Activated naive CD4-positive, alpha-beta T cell treated with Interleukin-2 at 50 U/mL for 16 hours (primary cell): ENCODE data around the gene R3HDM2.

ENCODE experiments used
- DNase-seq: peaks from one replicate; pipeline ENCODE4 v3.0.0-alpha.2; 2020

Gene R3HDM2

GRCh38 chr12:57260366-57260765 lies 170.5 kb downstream of the R3HDM2 start:
- DNase-seq = no peak

- DNase-seq = no peak
Measured at GRCh38 chr12:57258977-57259970, 171.6 kb downstream of the R3HDM2 start.

- no peak for DNase-seq
Measured at GRCh38 chr12:57255916-57256315, 174.9 kb downstream of the R3HDM2 start.

GRCh38 chr12:57254506-57255280 lies 176.2 kb downstream of the R3HDM2 start:
- DNase-seq = no peak

- DNase-seq = no peak
Measured at GRCh38 chr12:57250956-57251355, 179.9 kb downstream of the R3HDM2 start, which contains the start of gene STAC3. STAC3 (minus strand) TSS chr12:57251187; CDS start chr12:57249636, 1,551 bp downstream.

- DNase-seq = no peak
Measured at GRCh38 chr12:57250541-57250940, 180.3 kb downstream of the R3HDM2 start.

- DNase-seq = no peak
Measured at GRCh38 chr12:57248934-57249742, 181.7 kb downstream of the R3HDM2 start.

- no peak for DNase-seq
Measured at GRCh38 chr12:57247041-57247440, 183.8 kb downstream of the R3HDM2 start.

- DNase-seq = no peak
Measured at GRCh38 chr12:57244312-57244696, 186.5 kb downstream of the R3HDM2 start.

- peak; percentile 83 for DNase-seq
Measured at GRCh38 chr12:57243521-57244311, 187.1 kb downstream of the R3HDM2 start.

- peak; percentile 75 for DNase-seq
Measured at GRCh38 chr12:57242691-57243454, 188.0 kb downstream of the R3HDM2 start.

GRCh38 chr12:57242329-57242690 lies 188.5 kb downstream of the R3HDM2 start:
- no peak for DNase-seq

- DNase-seq = no peak
Measured at GRCh38 chr12:57241402-57242310, 189.2 kb downstream of the R3HDM2 start.

GRCh38 chr12:57240926-57241401 lies 189.9 kb downstream of the R3HDM2 start:
- peak; percentile 30 for DNase-seq

- peak; percentile 78 for DNase-seq
Measured at GRCh38 chr12:57240066-57240921, 190.5 kb downstream of the R3HDM2 start.

GRCh38 chr12:57239587-57240065 lies 191.2 kb downstream of the R3HDM2 start:
- DNase-seq = no peak

- DNase-seq = peak; percentile 91
Measured at GRCh38 chr12:57238854-57239554, 191.8 kb downstream of the R3HDM2 start.
